HCT116 (cell line): Measurements from ENCODE around the gene YKT6. TPM values are rescaled to one million over a fixed set of nuclear protein-coding genes. Genes with fewer than 3 reads are reported as not detected.

Source experiments
- ATAC-seq: fragments of 200-7000 bp; cut with Tn5 transposase; 2 replicates; pipeline ENCODE4 v1.9.1; 2020; ENCODE audit warnings: mild to moderate bottlenecking, moderate library complexity
- BruUV-seq: library from RNA; stranded (reverse); fragments of 400-500 nt; replicated peaks from 2 replicates; lab custom pipeline; 2021; lab: Mats Ljungman, UMichigan
- CTCF ChIA-PET: fragments of 300-600 bp; sonication (Branson Sonifier 250); formaldehyde crosslinking; loops from one replicate; lab custom pipeline; 2021; ENCODE audit warnings: antibody characterized with exemption; lab: Charles Lee
- POLR2A ChIA-PET: fragments of 300-600, 350-600 bp; sonication (Branson Sonifier 250); formaldehyde crosslinking; loops from one replicate; lab custom pipeline; 2021; ENCODE audit warnings: antibody characterized with exemption; lab: Charles Lee
- RAD21 ChIA-PET, 2 experiments: fragments of 300-600 bp; sonication (Branson Sonifier 250); formaldehyde crosslinking; loops; one replicate each; lab custom pipeline; 2023; ENCODE audit warnings: low total read pairs in 2 of 2; ENCODE audit not compliant: uncharacterized antibody in 2 of 2, unreplicated experiment in 2 of 2, low non-redundant PET in 1 of 2; lab: Charles Lee
- DNase-seq: peaks from one replicate; pipeline ENCODE4 v3.0.0-alpha.2; 2010; ENCODE audit warnings: low read depth, low spot score
- H2AFZ ChIP-seq: fragments of 200-600 bp; shearing (Covaris generic), sonication (generic); 2 replicates; pipeline ENCODE4 v1.6.1; 2017; ENCODE audit warnings: low read depth, mixed run types, mixed read lengths, antibody characterized with exemption, low read length; ENCODE audit not compliant: poor library complexity, severe bottlenecking
- H3K27ac ChIP-seq: 2 replicates; pipeline ENCODE4 v1.5.1; 2012; ENCODE audit warnings: low read depth, low read length
- H3K27me3 ChIP-seq: fragments of 200-600 bp; sonication (generic); 2 replicates; pipeline ENCODE4 v1.6.1; 2016; ENCODE audit warnings: mixed run types, low read length, mixed read lengths; ENCODE audit not compliant: insufficient read depth
- H3K36me3 ChIP-seq, 2 experiments: fragments of 200-500 bp in 1 of 2; fragments of 200-600 bp in 1 of 2; sonication (Bioruptor generic) in 1 of 2; sonication (generic) in 1 of 2; 2 replicates each; pipeline versions ENCODE4 v1.5.1 to v1.6.1; 2014 to 2016; ENCODE audit warnings: low read length in 2 of 2, inconsistent platforms in 1 of 2, mixed read lengths in 1 of 2, mixed run types in 1 of 2; ENCODE audit not compliant: insufficient read depth in 2 of 2, control insufficient read depth in 1 of 2
- H3K4me1 ChIP-seq, 2 experiments: fragments of 200-600 bp in 1 of 2; sonication (generic) in 1 of 2; 2 replicates each; pipeline versions ENCODE4 v1.5.1 to v1.6.1; 2012 to 2017; ENCODE audit warnings: low read length in 2 of 2, inconsistent platforms in 1 of 2, mild to moderate bottlenecking in 1 of 2, mixed read lengths in 1 of 2, mixed run types in 1 of 2, moderate library complexity in 1 of 2; ENCODE audit not compliant: insufficient read depth in 2 of 2, control insufficient read depth in 1 of 2
- H3K4me2 ChIP-seq: fragments of 200-600 bp; sonication (generic); 2 replicates; pipeline ENCODE4 v1.6.1; 2017; ENCODE audit warnings: mixed run types, low read length, mixed read lengths
- H3K4me3 ChIP-seq, 2 experiments: fragments of 200-600 bp in 1 of 2; sonication (generic) in 1 of 2; replicated peaks in 1 of 2; 2 replicates each; pipeline ENCODE4 v1.5.1; 2011 to 2016; ENCODE audit warnings: low read length in 2 of 2, control low read depth in 1 of 2, low read depth in 1 of 2, mild to moderate bottlenecking in 1 of 2, mixed read lengths in 1 of 2, mixed run types in 1 of 2
- H3K79me2 ChIP-seq: fragments of 200-600 bp; sonication (generic); 2 replicates; pipeline ENCODE4 v1.6.1; 2017; ENCODE audit warnings: mild to moderate bottlenecking, mixed run types, low read length, moderate library complexity, mixed read lengths; ENCODE audit not compliant: insufficient read depth
- H3K9ac ChIP-seq: fragments of 200-600 bp; sonication (generic); 2 replicates; pipeline ENCODE4 v1.6.1; 2016; ENCODE audit warnings: low read length, mixed read lengths
- H3K9me2 ChIP-seq: fragments of 200-600 bp; sonication (generic), shearing (Covaris generic); 2 replicates; pipeline ENCODE4 v1.6.1; 2017; ENCODE audit warnings: mixed run types, mild to moderate bottlenecking, moderate library complexity; ENCODE audit not compliant: insufficient read depth
- H3K9me3 ChIP-seq, 2 experiments: fragments of 200-500 bp in 1 of 2; fragments of 200-600 bp in 1 of 2; sonication (Bioruptor generic) in 1 of 2; sonication (generic) in 1 of 2; 2 replicates each; pipeline ENCODE4 v1.6.1; 2014 to 2017; ENCODE audit warnings: low read length in 2 of 2, mixed read lengths in 2 of 2, inconsistent platforms in 1 of 2, low read depth in 1 of 2, mild to moderate bottlenecking in 1 of 2, mixed run types in 1 of 2, moderate library complexity in 1 of 2; ENCODE audit not compliant: control insufficient read depth in 1 of 2, insufficient read depth in 1 of 2
- H4K20me1 ChIP-seq: fragments of 200-600 bp; sonication (generic), shearing (Covaris generic); 2 replicates; pipeline ENCODE4 v1.6.1; 2017; ENCODE audit warnings: mixed run types, mild to moderate bottlenecking, moderate library complexity; ENCODE audit not compliant: insufficient read depth
- CBX3 ChIP-seq: IDR thresholded peaks from 2 replicates; pipeline ENCODE4 v1.6.1; 2012; ENCODE audit warnings: low read depth
- CEBPB ChIP-seq: IDR thresholded peaks from 2 replicates; pipeline ENCODE4 v1.6.1; 2012; ENCODE audit warnings: low read depth
- ELF1 ChIP-seq: IDR thresholded peaks from 2 replicates; pipeline ENCODE4 v1.6.1; 2012; ENCODE audit warnings: low read depth, borderline replicate concordance
- EZH2phosphoT487 ChIP-seq: fragments of 200-600 bp; IDR thresholded peaks from 2 replicates; pipeline ENCODE4 v1.6.1; 2018; ENCODE audit warnings: antibody characterized with exemption, borderline replicate concordance
- FOSL1 ChIP-seq: IDR thresholded peaks from 2 replicates; pipeline ENCODE4 v1.6.1; 2012; ENCODE audit warnings: low read depth
- JUND ChIP-seq: IDR thresholded peaks from 2 replicates; pipeline ENCODE4 v1.6.1; 2012
- POLR2A ChIP-seq: IDR thresholded peaks from 2 replicates; pipeline ENCODE4 v1.7.0; 2011; ENCODE audit warnings: borderline replicate concordance; ENCODE audit not compliant: insufficient read depth, insufficient read length; ENCODE audit errors: extremely low read depth
- POLR2AphosphoS5 ChIP-seq: IDR thresholded peaks from 2 replicates; pipeline ENCODE4 v1.6.1; 2011; ENCODE audit warnings: mild to moderate bottlenecking, low read depth, low read length, moderate library complexity
- RAD21 ChIP-seq: IDR thresholded peaks from 2 replicates; pipeline ENCODE4 v1.6.1; 2012; ENCODE audit warnings: low read depth, mild to moderate bottlenecking
- SIN3A ChIP-seq: IDR thresholded peaks from 2 replicates; pipeline ENCODE4 v1.6.1; 2012; ENCODE audit warnings: low read depth
- SP1 ChIP-seq: IDR thresholded peaks from 2 replicates; pipeline ENCODE4 v1.6.1; 2012; ENCODE audit warnings: low read depth
- TCF7L2 ChIP-seq: IDR thresholded peaks from 2 replicates; pipeline ENCODE4 v1.7.0; 2011; ENCODE audit warnings: borderline replicate concordance, inconsistent platforms; ENCODE audit not compliant: insufficient read depth, insufficient read length; ENCODE audit errors: extremely low read depth
- YY1 ChIP-seq: IDR thresholded peaks from 2 replicates; pipeline ENCODE4 v1.6.1; 2011; ENCODE audit warnings: low read length, low read depth, moderate library complexity, mild to moderate bottlenecking; ENCODE audit not compliant: insufficient replicate concordance; ENCODE audit errors: extremely low read depth
- ZFX ChIP-seq: fragments of 450-650 bp; IDR thresholded peaks from 2 replicates; pipeline ENCODE4 v1.6.1; 2017
- ZNF274 ChIP-seq: fragments of 200-500 bp; sonication (Bioruptor generic); IDR thresholded peaks from 2 replicates; pipeline ENCODE4 v1.6.1; 2014; ENCODE audit warnings: mild to moderate bottlenecking, low read depth, low read length, inconsistent platforms
- intact Hi-C: fragments of 100-400 bp; cut with micrococcal nuclease; formaldehyde crosslinking; loops from 2 replicates; pipeline ENCODE4 v1.10.0; 2022
- total RNA-seq: library from RNA; stranded (reverse); gene quantifications from one replicate; pipeline ENCODE4 v1.2.1, GENCODE V29; 2021; ENCODE audit not compliant: unreplicated experiment
- TF ChIP-seq, protein P1 (sequence below): IDR thresholded peaks from 2 replicates; pipeline ENCODE4 v1.6.1; 2012
- TF ChIP-seq, protein P2 (sequence below): IDR thresholded peaks from 2 replicates; pipeline ENCODE4 v1.6.1; 2012; ENCODE audit warnings: low read depth
- TF ChIP-seq, protein P3 (sequence below): IDR thresholded peaks from 2 replicates; pipeline ENCODE4 v1.6.1; 2012
- TF ChIP-seq, protein P4 (sequence below): IDR thresholded peaks from 2 replicates; pipeline ENCODE4 v1.6.1; 2011; ENCODE audit warnings: mild to moderate bottlenecking, low read length, moderate library complexity; ENCODE audit not compliant: insufficient replicate concordance; ENCODE audit errors: extremely low read depth
- TF ChIP-seq, protein P5 (sequence below), 3 experiments: fragments of 200-600 bp in 1 of 3; sonication (generic) in 1 of 3; IDR thresholded peaks in 2 of 3; conservative IDR thresholded peaks in 1 of 3; 2 replicates each; pipeline ENCODE4 v1.5.1; 2012 to 2017; ENCODE audit warnings: low read depth in 2 of 3, low read length in 2 of 3, antibody characterized with exemption in 1 of 3, borderline replicate concordance in 1 of 3, control low read depth in 1 of 3, mild to moderate bottlenecking in 1 of 3, mixed read lengths in 1 of 3, mixed run types in 1 of 3, moderate library complexity in 1 of 3; ENCODE audit not compliant: insufficient read depth in 1 of 3

The YKT6 gene
- total RNA-seq, 1 experiment from 2014 or later, result 84.8 TPM

DNA sequence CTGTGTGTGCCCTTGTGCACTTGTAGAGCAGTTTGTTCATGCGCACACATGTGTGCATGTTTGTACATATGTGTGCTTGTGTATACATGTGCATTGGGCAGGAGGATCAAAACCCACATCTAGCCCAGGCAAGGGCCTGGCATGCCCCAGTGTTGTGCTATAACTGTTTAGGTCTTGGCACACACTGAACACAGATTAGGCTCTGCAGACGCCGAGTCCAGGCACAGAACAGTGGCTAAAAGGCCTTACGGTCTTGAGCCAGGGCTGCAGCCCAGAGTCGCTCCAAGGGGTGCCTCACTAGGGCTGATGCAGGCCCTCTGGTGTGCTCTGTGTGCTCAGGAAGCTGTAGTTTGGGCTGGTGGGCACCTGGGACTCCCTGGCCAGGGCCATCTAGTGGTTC is 55.7 kb downstream of the YKT6 start:
- Histone ChIP-seq H3K27ac (no peak overlapping the region), H3K9me3 (no peaks in the 10 kb centered on the region), H3K79me2 (no peaks in the 10 kb centered on the region), H3K27me3 (no peaks in the 10 kb centered on the region), H3K36me3 (no peaks in the 10 kb centered on the region), H3K4me2 (no peak overlapping the region), H3K9ac (no peak overlapping the region), H3K4me1 (peaks cover 4 to 13% of the 10 kb centered on the region in 2 experiments; a peak in 3 of 4 replicates), H3K9me2 (no peaks in the 10 kb centered on the region), H3K4me3 (no peak overlapping the region), H2AFZ (no peak overlapping the region), H4K20me1 (no peaks in the 10 kb centered on the region)
- DNase-seq (no peak), ATAC-seq (no peak)
- RAD21 ChIA-PET, result no interaction called here
- TF ChIP-seq ELF1, result no peak
- no peak for TF ChIP-seq POLR2AphosphoS5
- TF ChIP-seq ZFX, result no peak
- TF ChIP-seq FOSL1, result no peak
- TF ChIP-seq JUND, result no peak
- no peak for TF ChIP-seq EZH2phosphoT487
- TF ChIP-seq, protein P1, sequence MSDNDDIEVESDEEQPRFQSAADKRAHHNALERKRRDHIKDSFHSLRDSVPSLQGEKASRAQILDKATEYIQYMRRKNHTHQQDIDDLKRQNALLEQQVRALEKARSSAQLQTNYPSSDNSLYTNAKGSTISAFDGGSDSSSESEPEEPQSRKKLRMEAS, result no peak
- TF ChIP-seq YY1, result no peak
- TF ChIP-seq, protein P2, sequence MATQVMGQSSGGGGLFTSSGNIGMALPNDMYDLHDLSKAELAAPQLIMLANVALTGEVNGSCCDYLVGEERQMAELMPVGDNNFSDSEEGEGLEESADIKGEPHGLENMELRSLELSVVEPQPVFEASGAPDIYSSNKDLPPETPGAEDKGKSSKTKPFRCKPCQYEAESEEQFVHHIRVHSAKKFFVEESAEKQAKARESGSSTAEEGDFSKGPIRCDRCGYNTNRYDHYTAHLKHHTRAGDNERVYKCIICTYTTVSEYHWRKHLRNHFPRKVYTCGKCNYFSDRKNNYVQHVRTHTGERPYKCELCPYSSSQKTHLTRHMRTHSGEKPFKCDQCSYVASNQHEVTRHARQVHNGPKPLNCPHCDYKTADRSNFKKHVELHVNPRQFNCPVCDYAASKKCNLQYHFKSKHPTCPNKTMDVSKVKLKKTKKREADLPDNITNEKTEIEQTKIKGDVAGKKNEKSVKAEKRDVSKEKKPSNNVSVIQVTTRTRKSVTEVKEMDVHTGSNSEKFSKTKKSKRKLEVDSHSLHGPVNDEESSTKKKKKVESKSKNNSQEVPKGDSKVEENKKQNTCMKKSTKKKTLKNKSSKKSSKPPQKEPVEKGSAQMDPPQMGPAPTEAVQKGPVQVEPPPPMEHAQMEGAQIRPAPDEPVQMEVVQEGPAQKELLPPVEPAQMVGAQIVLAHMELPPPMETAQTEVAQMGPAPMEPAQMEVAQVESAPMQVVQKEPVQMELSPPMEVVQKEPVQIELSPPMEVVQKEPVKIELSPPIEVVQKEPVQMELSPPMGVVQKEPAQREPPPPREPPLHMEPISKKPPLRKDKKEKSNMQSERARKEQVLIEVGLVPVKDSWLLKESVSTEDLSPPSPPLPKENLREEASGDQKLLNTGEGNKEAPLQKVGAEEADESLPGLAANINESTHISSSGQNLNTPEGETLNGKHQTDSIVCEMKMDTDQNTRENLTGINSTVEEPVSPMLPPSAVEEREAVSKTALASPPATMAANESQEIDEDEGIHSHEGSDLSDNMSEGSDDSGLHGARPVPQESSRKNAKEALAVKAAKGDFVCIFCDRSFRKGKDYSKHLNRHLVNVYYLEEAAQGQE, result no peak
- TF ChIP-seq, protein P3, sequence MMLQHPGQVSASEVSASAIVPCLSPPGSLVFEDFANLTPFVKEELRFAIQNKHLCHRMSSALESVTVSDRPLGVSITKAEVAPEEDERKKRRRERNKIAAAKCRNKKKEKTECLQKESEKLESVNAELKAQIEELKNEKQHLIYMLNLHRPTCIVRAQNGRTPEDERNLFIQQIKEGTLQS, result no peak
- TF ChIP-seq ZNF274, result no peak
- no peak for TF ChIP-seq POLR2A
- TF ChIP-seq, protein P4, sequence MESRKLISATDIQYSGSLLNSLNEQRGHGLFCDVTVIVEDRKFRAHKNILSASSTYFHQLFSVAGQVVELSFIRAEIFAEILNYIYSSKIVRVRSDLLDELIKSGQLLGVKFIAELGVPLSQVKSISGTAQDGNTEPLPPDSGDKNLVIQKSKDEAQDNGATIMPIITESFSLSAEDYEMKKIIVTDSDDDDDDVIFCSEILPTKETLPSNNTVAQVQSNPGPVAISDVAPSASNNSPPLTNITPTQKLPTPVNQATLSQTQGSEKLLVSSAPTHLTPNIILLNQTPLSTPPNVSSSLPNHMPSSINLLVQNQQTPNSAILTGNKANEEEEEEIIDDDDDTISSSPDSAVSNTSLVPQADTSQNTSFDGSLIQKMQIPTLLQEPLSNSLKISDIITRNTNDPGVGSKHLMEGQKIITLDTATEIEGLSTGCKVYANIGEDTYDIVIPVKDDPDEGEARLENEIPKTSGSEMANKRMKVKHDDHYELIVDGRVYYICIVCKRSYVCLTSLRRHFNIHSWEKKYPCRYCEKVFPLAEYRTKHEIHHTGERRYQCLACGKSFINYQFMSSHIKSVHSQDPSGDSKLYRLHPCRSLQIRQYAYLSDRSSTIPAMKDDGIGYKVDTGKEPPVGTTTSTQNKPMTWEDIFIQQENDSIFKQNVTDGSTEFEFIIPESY, result no peak
- TF ChIP-seq SIN3A, result no peak
- no peak for TF ChIP-seq TCF7L2
- no peak for TF ChIP-seq CEBPB
- TF ChIP-seq SP1, result no peak
- TF ChIP-seq RAD21, result no peak
- TF ChIP-seq, protein P5, sequence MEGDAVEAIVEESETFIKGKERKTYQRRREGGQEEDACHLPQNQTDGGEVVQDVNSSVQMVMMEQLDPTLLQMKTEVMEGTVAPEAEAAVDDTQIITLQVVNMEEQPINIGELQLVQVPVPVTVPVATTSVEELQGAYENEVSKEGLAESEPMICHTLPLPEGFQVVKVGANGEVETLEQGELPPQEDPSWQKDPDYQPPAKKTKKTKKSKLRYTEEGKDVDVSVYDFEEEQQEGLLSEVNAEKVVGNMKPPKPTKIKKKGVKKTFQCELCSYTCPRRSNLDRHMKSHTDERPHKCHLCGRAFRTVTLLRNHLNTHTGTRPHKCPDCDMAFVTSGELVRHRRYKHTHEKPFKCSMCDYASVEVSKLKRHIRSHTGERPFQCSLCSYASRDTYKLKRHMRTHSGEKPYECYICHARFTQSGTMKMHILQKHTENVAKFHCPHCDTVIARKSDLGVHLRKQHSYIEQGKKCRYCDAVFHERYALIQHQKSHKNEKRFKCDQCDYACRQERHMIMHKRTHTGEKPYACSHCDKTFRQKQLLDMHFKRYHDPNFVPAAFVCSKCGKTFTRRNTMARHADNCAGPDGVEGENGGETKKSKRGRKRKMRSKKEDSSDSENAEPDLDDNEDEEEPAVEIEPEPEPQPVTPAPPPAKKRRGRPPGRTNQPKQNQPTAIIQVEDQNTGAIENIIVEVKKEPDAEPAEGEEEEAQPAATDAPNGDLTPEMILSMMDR (IDR thresholded peaks at IDR 0.05 in 2 of 3, conservative IDR thresholded peaks at IDR 0.05 in 1 of 3; ENCODE audit: borderline replicate concordance in 1 of 3, insufficient read depth in 1 of 3, low read depth in 2 of 3, low read length in 2 of 3), result no peak
- TF ChIP-seq CBX3, result no peak
- POLR2A ChIA-PET, result no interaction called here
- CTCF ChIA-PET, result no interaction called here
- no TSS peak for BruUV-seq
- intact Hi-C loops, result no loop called here
